ENCODE measurements around the gene ZKSCAN8. TPM values are rescaled to one million over a fixed set of nuclear protein-coding genes. Genes with fewer than 3 reads are reported as not detected.
A peak's percentile ranks its signal among the peaks of the same experiment; 100 is the strongest.

ZKSCAN8 gene
- total RNA-seq, 1 donor from 2014 or later: 11.2 TPM

- H3K9me3 ChIP-seq (replicated peaks): no peaks in the 10 kb centered on the region
- DNase-seq: no peak
- intact Hi-C loops (cut with micrococcal nuclease): loop anchor here (10.0 kb wide), 1 partner anchor 219 kb away; no protein-coding TSS in a partner anchor
- H3K4me1 ChIP-seq: peaks cover 66% of the 10 kb centered on the region
- H3K4me3 ChIP-seq: peak overlapping the region; percentile 81
- H3K36me3 ChIP-seq: no peaks in the 10 kb centered on the region
- H3K27ac ChIP-seq (replicated peaks): peak overlapping the region; percentile 95
- no peaks in the 10 kb centered on the region for H3K27me3 ChIP-seq (ENCODE audit: low read depth)
- TF ChIP-seq CTCF (IDR thresholded peaks at IDR 0.05; ENCODE audit: borderline replicate concordance): no peak
These were observed 6.3 kb upstream of the ZKSCAN8 start for GRCh38 chr6:28135393-28135792.

- Histone ChIP-seq H3K4me1 (peaks cover 71% of the 10 kb centered on the region), H3K27ac (replicated peaks) (peak overlapping the region; percentile 95), H3K27me3 (ENCODE audit: low read depth) (no peaks in the 10 kb centered on the region), H3K36me3 (no peaks in the 10 kb centered on the region), H3K4me3 (peak overlapping the region; percentile 81), H3K9me3 (replicated peaks) (no peaks in the 10 kb centered on the region)
- DNase-seq: peak; percentile 90
- no peak for TF ChIP-seq CTCF (IDR thresholded peaks at IDR 0.05; ENCODE audit: borderline replicate concordance)
- intact Hi-C loops (cut with micrococcal nuclease): loop anchor here (10.0 kb wide), 1 partner anchor 218 kb away; no protein-coding TSS in a partner anchor
These were observed 4.8 kb upstream of the ZKSCAN8 start for GRCh38 chr6:28136585-28137504.

GRCh38 chr6:28137505-28137981 lies 4.1 kb upstream of the ZKSCAN8 start:
- Histone ChIP-seq H3K4me1 (peaks cover 71% of the 10 kb centered on the region), H3K36me3 (no peaks in the 10 kb centered on the region), H3K4me3 (peak overlapping the region; percentile 81), H3K27me3 (ENCODE audit: low read depth) (no peaks in the 10 kb centered on the region), H3K9me3 (replicated peaks) (no peaks in the 10 kb centered on the region), H3K27ac (replicated peaks) (peak overlapping the region; percentile 95)
- no peak for DNase-seq
- intact Hi-C loops (cut with micrococcal nuclease): loop anchor here (10.0 kb wide), 1 partner anchor 217 kb away; no protein-coding TSS in a partner anchor
- TF ChIP-seq CTCF (IDR thresholded peaks at IDR 0.05; ENCODE audit: borderline replicate concordance): no peak

- Histone ChIP-seq H3K4me3 (peak overlapping the region; percentile 14), H3K36me3 (peaks cover 10% of the 10 kb centered on the region), H3K27ac (replicated peaks) (no peak overlapping the region), H3K27me3 (ENCODE audit: low read depth) (no peaks in the 10 kb centered on the region), H3K9me3 (replicated peaks) (no peaks in the 10 kb centered on the region), H3K4me1 (peaks cover 74% of the 10 kb centered on the region)
- intact Hi-C loops (cut with micrococcal nuclease): loop anchor here (10.0 kb wide), 3 partner anchors 85 to 215 kb away; partner anchors contain the start of genes NKAPL, ZKSCAN4 and ZSCAN9
- no peak for TF ChIP-seq CTCF (IDR thresholded peaks at IDR 0.05; ENCODE audit: borderline replicate concordance)
- no peak for DNase-seq
These were observed 1.7 kb upstream of the ZKSCAN8 start for GRCh38 chr6:28139860-28140543.

GRCh38 chr6:28140616-28141015 lies 1.1 kb upstream of the ZKSCAN8 start:
- peaks cover 74% of the 10 kb centered on the region for H3K4me1 ChIP-seq
- intact Hi-C loops (cut with micrococcal nuclease): loop anchor here (10.0 kb wide), 2 partner anchors 84 to 114 kb away; partner anchors contain the start of genes NKAPL, ZKSCAN4 and ZSCAN9
- H3K9me3 ChIP-seq (replicated peaks): no peaks in the 10 kb centered on the region
- peak overlapping the region; percentile 14 for H3K4me3 ChIP-seq
- DNase-seq: no peak
- H3K27ac ChIP-seq (replicated peaks): no peak overlapping the region
- no peaks in the 10 kb centered on the region for H3K27me3 ChIP-seq (ENCODE audit: low read depth)
- peaks cover 16% of the 10 kb centered on the region for H3K36me3 ChIP-seq
- no peak for TF ChIP-seq CTCF (IDR thresholded peaks at IDR 0.05; ENCODE audit: borderline replicate concordance)

Data from left ventricle myocardium inferior (tissue), 1 donor.